Measurements from ENCODE around the gene PARVA. TPM values are rescaled to one million over a fixed set of nuclear protein-coding genes. Genes with fewer than 3 reads are reported as not detected.

PARVA gene
- total and polyA plus RNA-seq, 9 of the 15 experiments (the other 6 are each of a cell fraction or from before 2014, with no cell fraction given): 0.11 TPM; not detected in 8

GRCh38 chr11:12426176-12426575 lies 48.8 kb downstream of the PARVA start (continued):
- no peak for TF ChIP-seq DLX4 (CRISPR knock-in tag; IDR thresholded peaks at IDR 0.05)
- no peak for TF ChIP-seq CTBP1 (IDR thresholded peaks at IDR 0.05; ENCODE audit: borderline replicate concordance)
- TF ChIP-seq KLF16 (IDR thresholded peaks at IDR 0.05): no peak
- no peak for TF ChIP-seq FOXA1 (IDR thresholded peaks at IDR 0.05; ENCODE audit: borderline replicate concordance)
- TF ChIP-seq ZZZ3 (IDR thresholded peaks at IDR 0.05): no peak
- no peak for TF ChIP-seq NR2C1 (IDR thresholded peaks at IDR 0.05)
- no peak for TF ChIP-seq NR2C1 (tag; IDR thresholded peaks at IDR 0.05)
- TF ChIP-seq HIVEP1 (CRISPR knock-in tag; IDR thresholded peaks at IDR 0.05): no peak
- no peak for TF ChIP-seq HCFC1 (IDR thresholded peaks at IDR 0.05; ENCODE audit: low read depth, low read length)
- TF ChIP-seq CBX1 (IDR thresholded peaks at IDR 0.05; ENCODE audit: low read depth): no peak
- no peak for TF ChIP-seq E2F5 (CRISPR knock-in tag; IDR thresholded peaks at IDR 0.05)
- no peak for TF ChIP-seq SAP30 (IDR thresholded peaks at IDR 0.05; ENCODE audit: borderline replicate concordance, insufficient read depth, low read depth, low read length, poor library complexity, severe bottlenecking)

- FAIRE-seq (no peak), ATAC-seq (no peak)
- no peak for TF ChIP-seq FOXA3 (CRISPR knock-in tag; conservative IDR thresholded peaks at IDR 0.05 in 1 of 2, IDR thresholded peaks at IDR 0.05 in 1 of 2)
- TF ChIP-seq SRSF1 (IDR thresholded peaks at IDR 0.05; ENCODE audit: low read depth, low read length): no peak
- TF ChIP-seq MEIS2 (IDR thresholded peaks at IDR 0.05; ENCODE audit: partially characterized antibody): no peak
- TF ChIP-seq HCFC1 (IDR thresholded peaks at IDR 0.05; ENCODE audit: low read depth, low read length): no peak
- no peak for TF ChIP-seq DMBX1 (CRISPR knock-in tag; IDR thresholded peaks at IDR 0.05; ENCODE audit: borderline replicate concordance)
- no peak for TF ChIP-seq IFI16 (CRISPR knock-in tag; IDR thresholded peaks at IDR 0.05)
- no peak for TF ChIP-seq GABPB2 (CRISPR knock-in tag; conservative IDR thresholded peaks at IDR 0.05)
- no peak for TF ChIP-seq HNRNPK (IDR thresholded peaks at IDR 0.05; ENCODE audit: low read depth, low read length, poor library complexity, severe bottlenecking)
- no peak for TF ChIP-seq ZNF133 (CRISPR knock-in tag; IDR thresholded peaks at IDR 0.05)
- TF ChIP-seq NONO (IDR thresholded peaks at IDR 0.05; ENCODE audit: low read depth in 2 of 2, low read length in 1 of 2): no peak
These were observed 51.8 kb downstream of the PARVA start for GRCh38 chr11:12429155-12429554.

More at GRCh38 chr11:12429155-12429554, 51.8 kb downstream of the PARVA start:
- H3K79me2 ChIP-seq (ENCODE audit: control insufficient read depth, insufficient read depth, low read length): no peaks in the 10 kb centered on the region
- H3K36me3 ChIP-seq (ENCODE audit: control insufficient read depth, insufficient read depth, low read length): no peaks in the 10 kb centered on the region
- H3K9me1 ChIP-seq (ENCODE audit: control insufficient read depth, insufficient read depth, low read length): no peaks in the 10 kb centered on the region
- WGBS (ENCODE audit: insufficient coverage, low coverage, missing lambda C conversion rate): 4% methylated on average over 3 of the region's 3 CpGs
- no TSS peak for BruUV-seq (replicated peaks)
- ChIA-PET CTCF (ENCODE audit: low intra/inter-chr PET ratio) (no interaction called here), POLR2A (interaction anchor here (1.5 kb wide), 1 partner anchor 9 kb away, joined by 5 read pairs; no protein-coding TSS in a partner anchor)
- in situ Hi-C loops (cut with MboI): no loop called here
- no peaks in the 10 kb centered on the region for H4K20me1 ChIP-seq (replicated peaks; ENCODE audit: control insufficient read depth, insufficient read depth, low read length)
- no peak overlapping the region for H2AFZ ChIP-seq (ENCODE audit: low read depth, low read length)
- H3K9ac ChIP-seq (ENCODE audit: insufficient read depth in 1 of 2, low read depth in 2 of 2, low read length in 2 of 2): no peak overlapping the region
- no peak for DNase-seq (ENCODE audit: extremely low read depth in 1 of 4, low spot score in 3 of 4)
- intact Hi-C loops (cut with micrococcal nuclease): no loop called here
- H3K27me3 ChIP-seq (ENCODE audit: control insufficient read depth in 2 of 2, insufficient read depth in 2 of 2, low read length in 2 of 2): peaks cover 6 to 19% of the 10 kb centered on the region in 2 experiments; a peak in 2 of 5 replicates
- H3K4me3 ChIP-seq: no peak overlapping the region
- no peak overlapping the region for H3K4me2 ChIP-seq (ENCODE audit: insufficient read depth, low read length)
- no peaks in the 10 kb centered on the region for H3K9me3 ChIP-seq (replicated peaks; ENCODE audit: control insufficient read depth, insufficient read depth, low read depth, low read length)
- H3K4me1 ChIP-seq (replicated peaks in 1 of 2; ENCODE audit: control insufficient read depth in 2 of 2, insufficient read depth in 2 of 2, low read length in 2 of 2): no peaks in the 10 kb centered on the region
- no peak overlapping the region for H3K27ac ChIP-seq (ENCODE audit: extremely low read depth, low read depth, low read length)

Data from K562 (cell line).